ENCODE measurements around the gene GALM. TPM values are rescaled to one million over a fixed set of nuclear protein-coding genes. Genes with fewer than 3 reads are reported as not detected.
A peak's percentile ranks its signal among the peaks of the same experiment; 100 is the strongest.
"Not testable (repeated sequence)": the region's sequence is repeated elsewhere in the genome, so short reads cannot be mapped to it uniquely, and the experiment has no call there.

The GALM gene
- total and polyA plus RNA-seq, 5 experiments from 2014 or later, result 7.5 to 15.6 (median 10.6) TPM

GRCh38 chr2:38634684-38635083 lies 31.2 kb upstream of the GALM start:
- POLR2A ChIA-PET, result interaction anchor here (0.5 kb wide), 1 partner anchor 309 kb away, joined by 3 read pairs; no protein-coding TSS in a partner anchor
- Mint-ChIP-seq H3K27ac (no peak overlapping the region), H3K4me1 (peaks cover 0 to 12% (median 4%) of the 10 kb centered on the region in 4 donors), H3K9me3 (peaks cover 0 to 8% (median 0%) of the 10 kb centered on the region in 9 donors), H3K36me3 (no peaks in the 10 kb centered on the region), H3K4me3 (no peak overlapping the region), H3K27me3 (peaks cover 0 to 2% (median 0%) of the 10 kb centered on the region in 5 donors)
- no peak for ATAC-seq
- DNase-seq, result no peak

GRCh38 chr2:38635139-38635538 lies 30.8 kb upstream of the GALM start:
- DNase-seq (no peak), ATAC-seq (no peak)
- Mint-ChIP-seq H3K27ac (no peak overlapping the region), H3K4me1 (peaks cover 0 to 12% (median 4%) of the 10 kb centered on the region in 4 donors), H3K9me3 (peaks cover 0 to 3% (median 0%) of the 10 kb centered on the region in 9 donors), H3K36me3 (no peaks in the 10 kb centered on the region), H3K4me3 (no peak overlapping the region), H3K27me3 (peaks cover 0 to 2% (median 0%) of the 10 kb centered on the region in 5 donors)
- POLR2A ChIA-PET, result interaction anchor here (0.5 kb wide), 1 partner anchor 309 kb away, joined by 3 read pairs; no protein-coding TSS in a partner anchor

GRCh38 chr2:38636069-38636468 lies 29.8 kb upstream of the GALM start:
- Mint-ChIP-seq H3K36me3 (no peaks in the 10 kb centered on the region), H3K9me3 (no peaks in the 10 kb centered on the region), H3K27me3 (no peaks in the 10 kb centered on the region), H3K4me1 (peaks cover 0 to 12% (median 4%) of the 10 kb centered on the region in 4 donors), H3K27ac (no peak overlapping the region), H3K4me3 (no peak overlapping the region)
- DNase-seq, result no peak
- no peak for ATAC-seq
- POLR2A ChIA-PET, result interaction anchor here (0.7 kb wide), 1 partner anchor 20 kb away, joined by 4 read pairs; no protein-coding TSS in a partner anchor

- H3K36me3 Mint-ChIP-seq, DNase-seq, H3K27me3 Mint-ChIP-seq, H3K9me3 Mint-ChIP-seq, H3K4me3 Mint-ChIP-seq, ATAC-seq: not testable (repeated sequence)
- POLR2A ChIA-PET, result interaction anchor here (1.5 kb wide), 1 partner anchor 109 kb away, joined by 4 read pairs; the partner anchor contains the start of gene SRSF7
- Mint-ChIP-seq H3K27ac (peak overlapping the region in 7 of 10 donors; percentile 21 to 69 (median 29)), H3K4me1 (peaks cover 3 to 11% (median 8%) of the 10 kb centered on the region in 4 donors)
These were observed 23.4 kb upstream of the GALM start for GRCh38 chr2:38642373-38643017.

- no peaks in the 10 kb centered on the region for H3K27me3 Mint-ChIP-seq
- ATAC-seq (no peak), DNase-seq (no peak)
- peak overlapping the region in 7 of 10 donors; percentile 64 to 91 (median 72) for H3K27ac Mint-ChIP-seq
- H3K4me3 Mint-ChIP-seq, result peak overlapping the region in 2 of 10 donors; percentile 51 to 70
- POLR2A ChIA-PET, result interaction anchor here (1.5 kb wide), 1 partner anchor 108 kb away, joined by 4 read pairs; the partner anchor contains the start of gene SRSF7
- no peaks in the 10 kb centered on the region for H3K9me3 Mint-ChIP-seq
- H3K36me3 Mint-ChIP-seq, result no peaks in the 10 kb centered on the region
- H3K4me1 Mint-ChIP-seq, result peaks cover 7 to 16% (median 14%) of the 10 kb centered on the region in 4 donors
These were observed 22.8 kb upstream of the GALM start for GRCh38 chr2:38643021-38643671.

- DNase-seq (peak in 3 of 10 donors; percentile 18 to 31 (median 21)), ATAC-seq (peak; percentile 37 to 76)
- Mint-ChIP-seq H3K4me3 (peak overlapping the region in 8 of 10 donors; percentile 9 to 70 (median 43)), H3K27ac (peak overlapping the region in 9 of 10 donors; percentile 12 to 91 (median 72)), H3K4me1 (peaks cover 7 to 22% (median 15%) of the 10 kb centered on the region in 4 donors)
- H3K36me3 Mint-ChIP-seq, H3K9me3 Mint-ChIP-seq, H3K27me3 Mint-ChIP-seq: not testable (repeated sequence)
- POLR2A ChIA-PET, result interaction anchor here (0.7 kb wide), 1 partner anchor 40 kb away, joined by 3 read pairs; no protein-coding TSS in a partner anchor
These were observed 22.0 kb upstream of the GALM start for GRCh38 chr2:38643683-38644511.

- Mint-ChIP-seq H3K9me3 (no peaks in the 10 kb centered on the region), H3K27me3 (no peaks in the 10 kb centered on the region), H3K27ac (peak overlapping the region in 1 of 10 donors; percentile 63), H3K4me3 (peak overlapping the region in 1 of 10 donors; percentile 36), H3K36me3 (no peaks in the 10 kb centered on the region), H3K4me1 (peaks cover 11 to 25% (median 21%) of the 10 kb centered on the region in 4 donors)
- no peak for ATAC-seq
- POLR2A ChIA-PET, result interaction anchor here (1.0 kb wide), 1 partner anchor 16 kb away, joined by 3 read pairs; no protein-coding TSS in a partner anchor
- DNase-seq, result no peak
These were observed 17.7 kb upstream of the GALM start for GRCh38 chr2:38648107-38648761.

GRCh38 chr2:38649176-38649728 lies 16.7 kb upstream of the GALM start:
- POLR2A ChIA-PET, result interaction anchor here (1.0 kb wide), 1 partner anchor 15 kb away, joined by 3 read pairs; no protein-coding TSS in a partner anchor
- H3K27ac Mint-ChIP-seq, result peak overlapping the region in 1 of 10 donors; percentile 58

GRCh38 chr2:38650012-38650411 lies 15.9 kb upstream of the GALM start:
- ATAC-seq, result no peak
- Mint-ChIP-seq H3K27ac (peak overlapping the region in 1 of 10 donors; percentile 6), H3K27me3 (no peaks in the 10 kb centered on the region), H3K4me1 (peaks cover 10 to 35% (median 22%) of the 10 kb centered on the region in 4 donors), H3K36me3 (no peaks in the 10 kb centered on the region), H3K4me3 (no peak overlapping the region), H3K9me3 (no peaks in the 10 kb centered on the region)
- POLR2A ChIA-PET, result no interaction called here
- no peak for DNase-seq

More at GRCh38 chr2:38649176-38649728, 16.7 kb upstream of the GALM start:
- no peaks in the 10 kb centered on the region for H3K36me3 Mint-ChIP-seq
- ATAC-seq, result no peak
- H3K27me3 Mint-ChIP-seq, result no peaks in the 10 kb centered on the region
- peaks cover 10 to 29% (median 23%) of the 10 kb centered on the region in 4 donors for H3K4me1 Mint-ChIP-seq
- no peaks in the 10 kb centered on the region for H3K9me3 Mint-ChIP-seq
- no peak overlapping the region for H3K4me3 Mint-ChIP-seq
- no peak for DNase-seq

- no peak for DNase-seq
- H3K9me3 Mint-ChIP-seq, result no peaks in the 10 kb centered on the region
- POLR2A ChIA-PET, result no interaction called here
- no peaks in the 10 kb centered on the region for H3K27me3 Mint-ChIP-seq
- H3K36me3 Mint-ChIP-seq, result no peaks in the 10 kb centered on the region
- no peak overlapping the region for H3K27ac Mint-ChIP-seq
- H3K4me1 Mint-ChIP-seq, result peaks cover 10 to 35% (median 22%) of the 10 kb centered on the region in 4 donors
- H3K4me3 Mint-ChIP-seq, result no peak overlapping the region
- no peak for ATAC-seq
These were observed 15.2 kb upstream of the GALM start for GRCh38 chr2:38650717-38651116.

GRCh38 chr2:38652431-38653273 lies 13.3 kb upstream of the GALM start:
- H3K4me1 Mint-ChIP-seq, result peaks cover 10 to 35% (median 22%) of the 10 kb centered on the region in 4 donors
- H3K27me3 Mint-ChIP-seq, result no peaks in the 10 kb centered on the region
- H3K4me3 Mint-ChIP-seq, result peak overlapping the region in 1 of 10 donors; percentile 3
- DNase-seq, result no peak
- no peak for ATAC-seq
- POLR2A ChIA-PET, result interaction anchor here (0.6 kb wide), 1 partner anchor 99 kb away, joined by 3 read pairs; the partner anchor contains the start of gene SRSF7
- H3K27ac Mint-ChIP-seq, result peak overlapping the region in 9 of 10 donors; percentile 1 to 88 (median 49)
- H3K36me3 Mint-ChIP-seq, result no peaks in the 10 kb centered on the region
- no peaks in the 10 kb centered on the region for H3K9me3 Mint-ChIP-seq
